ENCODE measurements around the gene ANKLE1. TPM values are rescaled to one million over a fixed set of nuclear protein-coding genes. Genes with fewer than 3 reads are reported as not detected.

ANKLE1 gene
- total and polyA plus RNA-seq, 10 of the 15 experiments (the other 5 are each of a cell fraction or from before 2014, with no cell fraction given): 2.2 to 17.9 (median 10.9) TPM

DNA sequence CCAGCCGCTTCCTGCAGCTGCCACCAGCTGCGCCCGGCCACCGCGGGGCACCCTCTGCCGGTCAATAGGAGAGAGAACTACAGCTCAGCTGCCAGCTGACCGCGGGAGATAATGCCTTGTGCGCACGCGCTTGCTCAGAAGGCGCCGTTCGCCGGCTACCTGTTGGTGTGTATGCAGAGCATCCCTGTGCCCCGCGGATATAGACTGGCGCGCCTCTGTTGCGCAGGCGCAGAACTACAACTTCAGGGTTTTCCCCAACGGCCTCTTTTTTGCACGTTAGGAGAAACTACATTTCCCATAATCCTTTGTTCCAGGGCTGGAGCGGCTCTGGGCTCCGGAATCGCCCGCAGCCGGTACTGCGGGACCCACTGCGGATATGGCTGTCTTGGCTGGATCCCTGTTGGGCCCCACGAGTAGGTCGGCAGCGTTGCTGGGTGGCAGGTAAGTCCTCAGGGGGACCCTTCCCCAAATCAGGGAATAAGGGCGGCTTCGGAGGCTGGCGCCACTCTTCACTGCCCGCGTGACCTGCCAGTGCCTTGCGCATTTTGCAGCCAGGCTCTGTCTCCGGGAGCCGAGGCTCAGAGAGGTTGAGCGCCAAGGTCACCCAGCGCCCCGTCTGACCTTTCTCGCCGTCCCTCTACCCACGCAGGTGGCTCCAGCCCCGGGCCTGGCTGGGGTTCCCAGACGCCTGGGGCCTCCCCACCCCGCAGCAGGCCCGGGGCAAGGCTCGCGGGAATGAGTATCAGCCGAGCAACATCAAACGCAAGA, 24.0 kb downstream of the ANKLE1 start, which contains the start of gene MRPL34 (continued):
- TF ChIP-seq MTA3 (IDR thresholded peaks at IDR 0.05; ENCODE audit: borderline replicate concordance, low read length) (no peak), RFX5 (IDR thresholded peaks at IDR 0.05; ENCODE audit: low read depth, low read length) (no peak), GATAD2B (conservative IDR thresholded peaks at IDR 0.05; ENCODE audit: low read depth) (peak; percentile 76; the same call in 1 of the 2 replicates), IRF5 (IDR thresholded peaks at IDR 0.05; ENCODE audit: borderline replicate concordance) (no peak), SIX5 (IDR thresholded peaks at IDR 0.05; ENCODE audit: low read depth, low read length, severe bottlenecking) (peak; percentile 75), POLR2A (IDR thresholded peaks at IDR 0.05; ENCODE audit: low read depth, low read length) (peak; percentile 73), RUNX3 (IDR thresholded peaks at IDR 0.05; ENCODE audit: low read length) (0 out of 2 replicates have a peak, but pooled peaks have one; percentile 56), MYB (IDR thresholded peaks at IDR 0.05; ENCODE audit: borderline replicate concordance, low read depth, low read length) (peak; percentile 59; the same call in 1 of the 2 replicates), IRF4 (IDR thresholded peaks at IDR 0.05; ENCODE audit: low read depth, low read length) (0 out of 2 replicates have a peak, but pooled peaks have one; percentile 16)
- TF ChIP-seq, protein P1, sequence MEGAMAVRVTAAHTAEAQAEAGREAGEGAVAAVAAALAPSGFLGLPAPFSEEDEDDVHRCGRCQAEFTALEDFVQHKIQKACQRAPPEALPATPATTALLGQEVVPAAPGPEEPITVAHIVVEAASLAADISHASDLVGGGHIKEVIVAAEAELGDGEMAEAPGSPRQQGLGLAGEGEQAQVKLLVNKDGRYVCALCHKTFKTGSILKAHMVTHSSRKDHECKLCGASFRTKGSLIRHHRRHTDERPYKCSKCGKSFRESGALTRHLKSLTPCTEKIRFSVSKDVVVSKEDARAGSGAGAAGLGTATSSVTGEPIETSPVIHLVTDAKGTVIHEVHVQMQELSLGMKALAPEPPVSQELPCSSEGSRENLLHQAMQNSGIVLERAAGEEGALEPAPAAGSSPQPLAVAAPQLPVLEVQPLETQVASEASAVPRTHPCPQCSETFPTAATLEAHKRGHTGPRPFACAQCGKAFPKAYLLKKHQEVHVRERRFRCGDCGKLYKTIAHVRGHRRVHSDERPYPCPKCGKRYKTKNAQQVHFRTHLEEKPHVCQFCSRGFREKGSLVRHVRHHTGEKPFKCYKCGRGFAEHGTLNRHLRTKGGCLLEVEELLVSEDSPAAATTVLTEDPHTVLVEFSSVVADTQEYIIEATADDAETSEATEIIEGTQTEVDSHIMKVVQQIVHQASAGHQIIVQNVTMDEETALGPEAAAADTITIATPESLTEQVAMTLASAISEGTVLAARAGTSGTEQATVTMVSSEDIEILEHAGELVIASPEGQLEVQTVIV (IDR thresholded peaks at IDR 0.05; ENCODE audit: borderline replicate concordance, partially characterized antibody): no peak

Measured in GM12878 (cell line).